Measurements from ENCODE around the gene RIMS1.
"Not testable (repeated sequence)": the region's sequence is repeated elsewhere in the genome, so short reads cannot be mapped to it uniquely, and the experiment has no call there.

Gene RIMS1

DNA sequence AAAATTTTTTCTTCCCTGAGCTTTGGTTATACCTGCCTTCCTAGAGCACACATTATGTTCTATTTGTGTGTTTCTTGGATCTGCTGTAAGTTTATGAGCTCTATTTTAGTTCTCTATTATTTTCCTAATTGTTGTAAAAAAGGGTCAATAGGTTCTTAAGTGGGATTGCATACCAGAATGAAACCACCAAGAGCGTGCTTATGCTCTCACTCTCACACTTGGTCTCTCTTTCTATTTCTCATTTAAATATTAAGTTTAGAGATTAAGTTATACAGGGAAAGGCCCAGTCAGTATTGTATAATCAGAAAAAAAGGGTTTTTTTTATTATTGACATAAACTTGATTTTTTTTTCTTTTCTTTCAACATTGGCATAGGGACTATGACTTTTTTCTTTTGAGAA, 96.8 kb downstream of the RIMS1 start:
- no peak for DNase-seq

DNA sequence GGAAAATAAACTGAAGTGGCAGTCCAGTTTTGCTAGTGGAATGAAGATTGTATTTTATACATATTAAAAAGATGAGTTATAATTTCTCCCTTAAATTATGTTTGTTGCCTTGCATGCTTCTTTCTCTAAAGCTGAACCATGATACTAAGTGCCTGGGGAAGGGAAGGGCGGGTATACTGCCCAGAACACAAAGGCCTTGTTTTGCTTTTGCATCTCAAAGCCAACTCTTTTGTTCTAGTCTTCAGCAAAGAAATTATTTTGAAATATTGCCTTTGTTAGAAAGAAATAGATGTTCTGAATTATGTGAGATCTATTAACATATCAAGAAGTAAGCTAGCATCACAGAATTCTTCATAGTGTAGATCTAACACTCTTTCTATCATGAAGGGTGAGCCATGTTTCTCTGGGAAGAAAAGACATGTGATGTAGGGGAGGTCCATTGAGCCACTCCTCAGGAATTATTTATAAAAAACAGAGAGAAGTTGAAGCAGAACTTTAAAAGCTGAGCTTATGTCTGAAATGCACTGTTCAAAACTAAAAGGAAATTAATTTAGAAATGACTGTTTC, 108.4 kb downstream of the RIMS1 start:
- no peak for DNase-seq

DNA sequence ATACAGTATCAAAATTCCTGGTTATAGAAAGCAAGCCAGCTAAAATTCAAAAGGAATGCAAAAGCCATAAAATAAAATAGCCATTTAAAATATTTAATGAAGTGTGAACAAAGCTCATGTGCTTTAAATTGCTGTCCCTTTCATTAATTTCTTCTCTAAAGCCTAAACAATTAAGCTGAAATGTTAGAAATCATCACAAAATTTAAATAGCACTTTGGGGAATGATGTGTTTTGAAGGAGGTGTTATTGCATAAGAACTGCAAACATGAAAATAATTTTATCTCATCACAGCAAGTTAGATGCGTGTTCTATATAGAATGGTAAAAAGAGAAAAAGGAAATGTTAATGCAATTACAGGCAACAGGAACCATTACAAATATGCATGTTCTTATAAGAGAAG, 111.0 kb downstream of the RIMS1 start:
- no peak for DNase-seq

- no peak for DNase-seq
Measured at GRCh38 chr6:72002415-72002814, 116.1 kb downstream of the RIMS1 start.

DNA sequence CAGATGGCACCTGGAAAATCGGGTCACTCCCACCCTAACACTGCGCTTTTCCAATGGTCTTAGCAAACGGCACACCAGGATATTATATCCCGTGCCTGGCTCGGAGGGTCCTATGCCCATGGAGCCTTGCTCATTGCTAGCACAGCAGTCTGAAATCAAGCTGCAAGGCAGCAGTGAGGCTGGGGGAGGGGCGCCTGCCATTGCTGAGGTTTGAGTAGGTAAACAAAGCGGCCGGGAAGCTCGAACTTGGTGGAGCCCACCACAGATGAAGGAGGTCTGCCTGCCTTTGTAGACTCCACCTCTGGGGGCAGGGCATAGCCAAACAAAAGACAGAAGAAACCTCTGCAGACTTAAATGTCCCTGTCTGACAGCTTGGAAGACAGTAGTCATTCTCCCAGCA, 120.2 kb downstream of the RIMS1 start:
- not testable (repeated sequence) for DNase-seq

GRCh38 chr6:72022830-72023229, 136.5 kb downstream of the RIMS1 start:
- DNase-seq = no peak

GRCh38 chr6:72031471-72031870, 145.1 kb downstream of the RIMS1 start:
- DNase-seq = no peak

DNA sequence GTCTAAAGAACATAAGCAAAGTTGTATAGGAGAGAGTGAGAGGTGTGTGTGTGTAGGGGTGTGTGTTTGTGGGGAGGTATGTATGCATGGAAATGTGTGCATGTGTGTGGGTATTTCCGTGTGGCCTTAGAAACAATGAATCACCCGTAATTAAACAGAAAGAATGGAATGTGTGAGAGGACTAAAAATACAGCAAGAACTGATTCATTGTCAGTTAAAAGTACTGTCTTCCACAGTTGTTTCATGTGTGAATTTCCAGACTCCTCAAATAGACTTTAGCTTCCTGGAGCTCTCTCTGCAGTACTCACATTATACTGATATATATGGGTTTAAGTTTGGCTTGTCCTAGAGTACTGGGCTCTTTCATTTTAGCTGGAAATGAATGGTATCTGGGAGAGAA, 145.7 kb downstream of the RIMS1 start:
- no peak for DNase-seq

DNA sequence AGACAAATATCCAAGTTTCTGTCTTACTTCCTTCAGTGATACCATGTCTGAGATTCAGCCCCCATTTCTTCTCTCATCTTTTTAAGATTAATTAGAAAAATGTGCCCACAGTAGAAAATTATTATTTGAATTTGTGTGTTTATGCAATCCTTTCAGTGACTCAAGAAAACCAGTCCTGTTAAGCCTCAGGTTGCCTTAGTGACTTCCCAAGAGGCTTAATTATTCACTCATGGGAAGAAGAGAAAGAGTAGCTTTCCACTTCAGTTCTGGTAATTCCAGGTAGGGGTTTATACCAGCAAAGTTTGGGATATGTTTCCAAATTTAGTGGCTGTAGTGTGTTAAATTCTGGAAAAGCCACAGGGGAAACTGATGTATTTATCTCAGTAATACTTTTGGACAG, 149.1 kb downstream of the RIMS1 start:
- no peak for DNase-seq

- no peak for DNase-seq
Measured at GRCh38 chr6:72035966-72036365, 149.6 kb downstream of the RIMS1 start.

DNA sequence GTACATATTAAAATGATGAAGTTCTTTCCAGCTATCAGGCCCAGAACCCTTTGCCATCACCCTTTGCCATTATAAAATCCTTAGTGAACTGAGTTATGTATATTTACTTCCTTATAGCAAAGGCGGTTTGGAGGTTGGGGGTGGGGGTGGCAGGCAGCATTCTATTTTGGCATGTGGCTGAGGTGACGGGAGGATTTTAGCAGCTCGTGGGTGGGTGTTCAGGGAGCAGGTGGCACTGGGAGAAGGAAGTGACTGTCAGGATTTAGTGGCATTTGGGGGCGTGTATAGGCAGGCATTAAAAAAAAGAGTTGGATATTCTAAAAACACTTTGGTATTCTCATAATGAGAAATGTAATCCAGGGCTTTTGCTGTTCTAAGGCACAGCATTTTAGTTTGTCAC, 150.7 kb downstream of the RIMS1 start:
- DNase-seq = no peak

GRCh38 chr6:72040111-72040510, 153.8 kb downstream of the RIMS1 start:
- no peak for DNase-seq

DNA sequence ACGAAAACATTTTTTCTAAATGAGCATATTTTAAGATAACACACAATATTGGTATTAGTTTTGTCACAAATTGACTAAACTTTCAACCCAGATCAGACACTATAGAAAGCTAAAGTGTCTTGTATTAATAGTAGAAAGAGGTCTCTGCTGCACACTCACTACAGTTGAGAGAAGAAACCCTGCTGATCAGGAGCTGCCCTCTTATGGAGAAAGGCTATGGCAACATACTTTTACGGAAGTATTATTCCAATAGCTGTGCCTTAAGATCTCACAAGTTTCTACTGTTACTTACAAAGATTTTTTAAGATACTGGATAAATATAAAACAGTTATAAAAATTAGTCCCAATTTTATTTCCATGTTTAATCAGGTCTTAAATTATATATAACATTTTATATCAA, 155.7 kb downstream of the RIMS1 start:
- no peak for DNase-seq

DNA sequence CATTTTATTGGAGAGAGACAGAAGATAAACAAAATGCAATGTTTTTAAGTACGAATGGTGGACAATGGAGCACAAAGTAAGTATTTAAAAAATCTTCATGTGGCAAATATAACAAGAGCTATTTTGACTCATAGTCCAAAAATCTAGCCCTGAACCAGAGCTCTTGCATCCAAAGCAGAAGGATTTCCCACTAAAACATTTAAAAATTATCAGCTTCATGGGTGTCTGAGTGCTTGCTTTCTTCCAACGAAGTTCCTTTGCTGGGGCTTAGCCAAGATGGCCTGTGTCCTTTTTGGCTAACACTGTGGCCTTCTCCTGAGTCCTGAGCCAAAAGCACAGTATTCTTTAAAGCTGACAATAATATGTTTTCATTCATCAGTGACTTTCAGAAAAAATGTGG, 161.7 kb downstream of the RIMS1 start:
- DNase-seq = no peak

GRCh38 chr6:72049376-72049775, 163.0 kb downstream of the RIMS1 start:
- DNase-seq = no peak

DNA sequence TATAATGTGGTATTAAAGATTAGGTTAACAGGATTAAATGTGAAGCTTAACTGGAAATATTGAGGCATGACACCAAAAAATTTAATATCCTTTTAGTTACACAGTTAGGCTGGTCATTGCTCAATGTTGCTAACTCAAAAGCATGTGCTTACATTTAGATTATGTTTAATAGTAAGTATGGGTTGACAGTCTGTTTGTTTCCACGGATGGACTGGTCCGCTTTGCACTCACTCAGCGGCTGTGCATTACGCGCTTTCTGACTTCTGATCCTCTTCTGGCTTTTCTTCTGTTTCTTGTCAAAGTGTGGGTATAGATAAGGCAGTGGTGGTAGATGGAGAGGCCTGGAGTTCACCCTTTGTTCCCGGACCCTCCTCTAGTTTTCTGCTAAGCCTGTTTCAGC, 174.9 kb downstream of the RIMS1 start:
- DNase-seq = no peak

GRCh38 chr6:72064399-72064975, 178.1 kb downstream of the RIMS1 start:
- no peak for DNase-seq

DNA sequence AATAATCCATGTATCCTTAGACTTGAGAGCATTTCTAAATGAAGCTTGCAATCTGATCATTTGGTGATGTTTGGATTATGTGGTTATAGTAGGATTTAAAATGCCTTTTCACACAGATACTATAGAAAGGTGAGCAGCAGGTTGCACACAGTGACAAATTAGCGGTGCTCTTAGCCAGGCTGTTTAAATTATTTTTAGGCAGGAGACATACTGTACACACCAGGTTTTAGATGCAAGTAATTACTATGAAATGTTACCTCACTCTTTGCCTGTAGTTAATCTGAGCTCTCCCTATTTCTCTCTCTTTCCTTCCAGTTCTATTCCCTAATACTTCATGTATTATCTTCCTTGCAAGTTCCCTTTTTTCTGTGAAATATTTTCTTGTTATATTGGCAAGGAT, 191.7 kb downstream of the RIMS1 start:
- DNase-seq = no peak

DNA sequence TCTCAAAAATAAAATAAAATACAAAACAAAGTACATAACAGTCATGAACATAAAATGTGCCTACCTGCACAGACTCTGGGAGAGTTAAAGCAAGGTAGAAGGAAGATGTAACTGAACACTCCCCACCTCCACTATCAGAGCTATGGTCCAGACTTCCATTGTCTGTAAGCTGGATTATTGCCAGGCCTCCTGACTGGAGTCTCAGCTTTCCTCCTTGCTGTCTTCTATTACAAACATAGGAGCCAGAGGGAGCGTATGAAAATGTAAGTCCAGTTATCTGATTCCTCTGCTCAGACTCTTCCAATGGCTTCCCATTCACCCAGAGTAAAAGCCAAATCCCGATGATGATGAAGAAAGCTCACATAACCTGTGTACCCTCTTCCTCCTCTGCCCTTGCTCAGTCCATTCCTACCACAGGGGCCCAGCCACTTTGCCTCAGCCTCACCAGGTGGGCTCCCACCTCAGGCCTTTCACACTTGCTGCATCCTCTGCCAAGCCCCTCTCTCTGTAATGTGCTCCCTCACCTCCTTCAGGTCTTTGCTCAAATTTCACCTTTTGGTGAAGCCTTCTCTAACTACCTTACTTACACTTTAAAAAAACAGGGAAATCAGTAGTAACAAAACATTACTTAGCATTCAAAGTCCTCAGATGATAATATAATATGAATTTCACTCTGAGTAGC, 194.1 kb downstream of the RIMS1 start:
- DNase-seq = no peak

DNA sequence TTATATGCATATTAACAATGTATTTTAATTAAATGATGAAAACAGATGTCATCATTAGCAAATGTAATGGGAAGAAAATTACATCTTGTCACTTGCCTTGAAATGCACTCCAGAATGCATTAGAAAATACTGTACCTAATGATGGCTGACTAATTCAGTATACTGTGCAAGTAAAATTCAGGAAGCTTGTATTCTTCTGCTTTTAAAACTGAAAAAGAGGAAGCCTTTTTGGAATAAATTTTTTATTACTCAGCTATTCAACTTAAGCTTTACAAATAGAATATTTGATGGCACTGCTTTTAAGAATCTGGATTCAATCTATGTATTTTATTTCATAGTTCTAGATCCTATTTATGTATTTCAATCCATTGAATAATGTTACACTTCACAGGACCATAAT, 195.5 kb downstream of the RIMS1 start:
- no peak for DNase-seq

GRCh38 chr6:72083976-72084375, 197.6 kb downstream of the RIMS1 start:
- no peak for DNase-seq

DNA sequence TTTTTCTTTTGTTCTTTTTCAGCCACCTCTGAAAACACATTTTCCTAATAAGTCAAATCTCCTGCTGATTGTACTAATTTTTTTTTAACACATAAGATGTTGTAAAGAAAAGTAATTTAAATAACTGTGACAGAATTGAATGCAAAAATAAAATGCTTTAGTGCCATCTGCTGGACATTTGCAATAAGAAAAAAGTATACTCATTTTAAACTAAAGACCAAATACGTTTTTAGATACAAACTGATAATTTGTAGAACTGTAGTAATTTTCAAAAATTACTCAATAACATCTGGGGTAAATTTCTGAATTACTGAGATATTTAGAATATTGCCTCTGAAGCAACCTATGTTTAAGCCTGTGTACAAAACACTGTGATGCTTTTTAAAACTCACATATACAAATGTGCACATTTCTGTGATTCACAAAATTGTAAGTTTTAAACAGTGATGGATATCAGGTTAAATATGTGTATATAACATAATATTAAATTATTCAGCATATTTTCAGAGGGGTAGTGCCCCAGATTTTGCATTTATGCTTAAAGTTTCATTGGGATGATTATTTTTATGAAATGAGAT, 198.7 kb downstream of the RIMS1 start:
- DNase-seq = no peak

DNA sequence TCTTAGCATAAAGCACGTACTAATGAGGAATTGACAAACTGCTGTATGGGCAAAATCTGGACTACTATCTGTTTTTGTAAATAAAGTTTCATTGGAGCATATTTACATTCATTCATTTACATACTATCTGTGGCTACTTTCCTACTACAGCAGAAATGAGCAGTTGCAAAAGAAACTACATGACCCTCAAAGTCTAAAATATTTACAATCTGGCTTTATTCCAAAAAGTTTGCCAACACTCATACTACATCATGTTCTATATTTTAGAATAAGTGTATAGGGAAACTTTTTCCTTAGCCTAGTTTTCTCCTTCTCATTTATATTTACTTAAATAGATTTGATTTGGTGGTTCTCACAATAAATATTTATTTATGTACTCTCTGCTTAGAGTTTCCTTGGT, 208.2 kb downstream of the RIMS1 start:
- no peak for DNase-seq

DNA sequence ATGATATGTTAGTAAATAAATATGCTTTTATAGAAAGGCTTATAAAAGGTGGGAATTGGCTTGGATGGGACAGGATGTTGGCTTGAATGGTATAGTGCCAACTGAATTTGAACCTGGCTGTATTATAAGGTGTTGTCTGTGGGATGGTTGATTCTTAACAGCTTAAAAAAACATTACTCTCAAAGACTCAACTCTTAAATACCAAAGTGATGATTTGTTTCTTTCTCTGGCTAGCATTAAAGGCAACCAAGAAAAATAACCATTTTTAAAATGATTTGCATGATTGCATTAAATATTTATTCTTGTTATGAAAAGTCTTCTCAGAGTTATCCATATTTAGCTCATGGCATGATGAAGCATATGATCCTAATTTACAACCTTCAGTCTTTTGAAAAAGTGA, 216.2 kb downstream of the RIMS1 start:
- no peak for DNase-seq

DNA sequence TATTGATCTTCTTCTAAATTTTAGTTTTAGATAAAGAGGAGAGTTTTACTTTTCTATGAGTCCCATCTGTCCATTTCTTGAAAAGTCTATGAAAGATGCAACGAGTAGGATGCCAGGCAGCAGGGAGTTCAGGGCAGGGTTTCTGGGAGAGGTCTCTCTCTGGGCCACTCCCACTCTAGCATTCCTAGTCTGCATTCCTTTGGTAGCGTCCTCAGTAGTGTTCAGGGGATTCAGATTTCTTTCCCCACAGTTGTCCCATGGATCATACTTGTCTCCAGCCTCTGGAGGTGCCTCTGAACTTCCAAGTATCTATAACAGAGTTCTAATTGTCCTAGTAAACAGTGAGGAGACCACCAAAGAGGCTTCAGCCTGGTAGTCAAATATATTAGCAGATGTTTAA, 225.3 kb downstream of the RIMS1 start:
- DNase-seq = no peak
